GM10248 (cell line): ENCODE measurements around the gene PDLIM5.

Experiments used
- CTCF ChIA-PET: fragments of 300-600 bp; sonication (Branson Sonifier 250); formaldehyde crosslinking; extraction: SDS; loops from one replicate; lab custom pipeline; 2021; ENCODE audit warnings: antibody characterized with exemption; lab: Yijun Ruan, JAX
- POLR2A ChIA-PET: fragments of 350-650 bp; sonication (Branson Sonifier 250); formaldehyde crosslinking; extraction: SDS; loops from one replicate; lab custom pipeline; 2020; ENCODE audit warnings: antibody characterized with exemption; lab: Yijun Ruan, JAX
- DNase-seq: peaks from one replicate; pipeline ENCODE4 v3.0.0; 2012; ENCODE audit errors: extremely low spot score
- TF ChIP-seq, protein P1 (sequence below): IDR thresholded peaks from 2 replicates; pipeline ENCODE4 v1.5.1; 2012; ENCODE audit warnings: mild to moderate bottlenecking, low read depth; ENCODE audit errors: extremely low read depth, missing control alignments, control extremely low read depth

The PDLIM5 gene

GRCh38 chr4:94635177-94635576, 183.4 kb downstream of the PDLIM5 start:
- TF ChIP-seq, protein P1, sequence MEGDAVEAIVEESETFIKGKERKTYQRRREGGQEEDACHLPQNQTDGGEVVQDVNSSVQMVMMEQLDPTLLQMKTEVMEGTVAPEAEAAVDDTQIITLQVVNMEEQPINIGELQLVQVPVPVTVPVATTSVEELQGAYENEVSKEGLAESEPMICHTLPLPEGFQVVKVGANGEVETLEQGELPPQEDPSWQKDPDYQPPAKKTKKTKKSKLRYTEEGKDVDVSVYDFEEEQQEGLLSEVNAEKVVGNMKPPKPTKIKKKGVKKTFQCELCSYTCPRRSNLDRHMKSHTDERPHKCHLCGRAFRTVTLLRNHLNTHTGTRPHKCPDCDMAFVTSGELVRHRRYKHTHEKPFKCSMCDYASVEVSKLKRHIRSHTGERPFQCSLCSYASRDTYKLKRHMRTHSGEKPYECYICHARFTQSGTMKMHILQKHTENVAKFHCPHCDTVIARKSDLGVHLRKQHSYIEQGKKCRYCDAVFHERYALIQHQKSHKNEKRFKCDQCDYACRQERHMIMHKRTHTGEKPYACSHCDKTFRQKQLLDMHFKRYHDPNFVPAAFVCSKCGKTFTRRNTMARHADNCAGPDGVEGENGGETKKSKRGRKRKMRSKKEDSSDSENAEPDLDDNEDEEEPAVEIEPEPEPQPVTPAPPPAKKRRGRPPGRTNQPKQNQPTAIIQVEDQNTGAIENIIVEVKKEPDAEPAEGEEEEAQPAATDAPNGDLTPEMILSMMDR, result no peak
- DNase-seq, result no peak
- ChIA-PET CTCF (interaction anchor here (0.9 to 1.3 kb wide), 2 partner anchors 12 to 23 kb away, joined by 3 read pairs; no protein-coding TSS in a partner anchor), POLR2A (no interaction called here)

DNA sequence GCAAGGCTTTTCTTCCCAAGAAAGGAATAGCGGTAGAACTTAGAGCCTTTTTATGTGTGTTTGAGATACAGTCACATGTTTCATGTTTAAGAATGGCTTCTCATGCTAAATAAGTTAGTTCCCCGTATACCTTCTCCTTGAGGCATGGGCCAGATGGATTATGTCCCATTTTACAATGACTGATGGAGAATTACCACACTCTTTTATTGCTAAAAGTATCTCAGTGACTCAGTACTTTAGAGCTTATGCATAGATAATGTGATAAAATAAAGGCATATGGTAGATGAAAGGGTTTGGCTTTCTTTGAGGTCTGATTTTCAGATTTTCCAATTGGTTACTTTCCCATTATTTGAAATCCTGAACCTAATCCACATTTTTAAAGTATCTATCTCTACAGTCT, 184.3 kb downstream of the PDLIM5 start:
- POLR2A ChIA-PET, result no interaction called here
- CTCF ChIA-PET, result interaction anchor here (0.7 to 1.3 kb wide), 2 partner anchors 15 to 22 kb away, joined by 3 read pairs; no protein-coding TSS in a partner anchor
- no peak for DNase-seq
- TF ChIP-seq, protein P1, result no peak

- DNase-seq, result no peak
- ChIA-PET CTCF (interaction anchor here (1.4 kb wide), 1 partner anchor 18 kb away, joined by 5 read pairs; no protein-coding TSS in a partner anchor), POLR2A (no interaction called here)
- TF ChIP-seq, protein P1, result no peak
These were observed 187.6 kb downstream of the PDLIM5 start for GRCh38 chr4:94639298-94639697.

DNA sequence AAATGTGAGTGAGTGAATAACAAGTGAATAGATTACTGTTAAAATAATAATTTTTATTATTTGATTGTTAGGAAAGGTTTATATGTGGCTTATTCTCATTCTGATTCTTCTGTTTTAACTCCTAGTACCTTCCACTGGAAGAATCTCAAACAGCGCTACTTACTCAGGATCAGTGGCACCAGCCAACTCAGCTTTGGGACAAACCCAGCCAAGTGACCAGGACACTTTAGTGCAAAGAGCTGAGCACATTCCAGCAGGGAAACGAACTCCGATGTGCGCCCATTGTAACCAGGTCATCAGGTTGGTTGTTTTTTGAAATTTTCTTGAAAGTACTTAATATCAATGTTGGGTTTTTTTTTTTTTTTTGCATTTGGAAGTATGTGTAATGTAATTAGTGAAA, 188.4 kb downstream of the PDLIM5 start:
- CTCF ChIA-PET, result interaction anchor here (1.4 kb wide), 1 partner anchor 19 kb away, joined by 5 read pairs; no protein-coding TSS in a partner anchor
- TF ChIP-seq, protein P1, result no peak
- POLR2A ChIA-PET, result no interaction called here
- no peak for DNase-seq

DNA sequence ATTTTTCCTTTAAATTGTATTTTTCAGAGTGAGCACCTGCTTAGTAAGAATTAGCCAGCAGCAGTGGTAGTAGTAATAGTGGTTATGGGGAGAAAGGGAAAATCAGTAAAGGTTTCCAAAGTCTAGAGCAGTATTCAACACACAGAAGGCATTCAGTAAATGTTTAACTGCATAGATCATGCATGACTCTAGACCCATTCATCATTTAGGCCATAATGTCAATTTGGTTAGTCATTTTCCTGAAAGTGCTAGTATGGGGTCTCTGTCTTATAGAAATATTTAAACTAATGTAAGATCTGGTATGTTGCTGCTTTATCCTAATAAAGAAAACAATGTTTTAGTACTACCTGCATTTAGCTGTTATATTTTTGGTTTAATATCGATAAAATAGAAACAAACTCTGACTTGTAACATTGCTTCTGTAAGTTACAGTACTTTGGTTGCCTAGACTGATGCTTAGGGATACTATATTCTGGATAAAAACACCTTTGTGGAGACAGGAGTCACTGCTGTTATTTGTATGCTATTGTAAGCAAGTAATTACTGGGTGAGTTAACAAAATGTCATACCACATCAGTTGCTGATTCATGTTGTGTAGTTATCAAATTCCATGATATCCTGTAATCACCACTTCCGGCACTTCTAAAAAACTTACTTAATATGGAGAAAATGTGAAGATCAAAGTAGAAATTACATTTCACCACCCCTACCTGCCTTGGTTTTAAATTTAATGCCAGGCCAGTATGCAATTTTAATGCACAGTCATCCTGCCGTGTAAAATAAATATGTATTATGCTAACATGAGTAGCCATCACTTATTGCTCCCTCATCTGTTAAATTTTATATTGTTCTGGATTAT, 190.2 kb downstream of the PDLIM5 start:
- ChIA-PET POLR2A (no interaction called here), CTCF (interaction anchor here (1.4 kb wide), 1 partner anchor 10 kb away, joined by 3 read pairs; no protein-coding TSS in a partner anchor)
- TF ChIP-seq, protein P1, result no peak
- DNase-seq, result no peak

GRCh38 chr4:94642561-94642866, 190.8 kb downstream of the PDLIM5 start:
- POLR2A ChIA-PET, result no interaction called here
- CTCF ChIA-PET, result interaction anchor here (0.6 kb wide), 1 partner anchor 15 kb away, joined by 3 read pairs; no protein-coding TSS in a partner anchor

More at GRCh38 chr4:94642561-94642866, 190.8 kb downstream of the PDLIM5 start:
- DNase-seq, result no peak
- TF ChIP-seq, protein P1, result no peak
